CD4-positive, alpha-beta T cell treated with Interleukin-6 at 100 ng/mL for 8 hours (primary cell): ENCODE results near the gene TRAF5.
"Not testable (repeated sequence)": the region's sequence is repeated elsewhere in the genome, so short reads cannot be mapped to it uniquely, and the experiment has no call there.

ENCODE experiments used
- DNase-seq: peaks from one replicate; pipeline ENCODE4 v3.0.0-alpha.2; 2020; ENCODE audit warnings: mixed read lengths, low spot score

Gene TRAF5

GRCh38 chr1:211378844-211379243 is 52.2 kb downstream of the TRAF5 start:
- no peak for DNase-seq

- DNase-seq, result no peak
Measured at GRCh38 chr1:211379446-211379845, 52.8 kb downstream of the TRAF5 start.

GRCh38 chr1:211381481-211382181 is 55.0 kb downstream of the TRAF5 start:
- DNase-seq, result no peak

- no peak for DNase-seq
Measured at GRCh38 chr1:211382182-211382713, 55.6 kb downstream of the TRAF5 start.

- DNase-seq, result peak; percentile 77
Measured at GRCh38 chr1:211382714-211383480, 56.3 kb downstream of the TRAF5 start.

- no peak for DNase-seq
Measured at GRCh38 chr1:211384524-211384923, 57.9 kb downstream of the TRAF5 start.

- DNase-seq, result no peak
Measured at GRCh38 chr1:211386921-211387320, 60.3 kb downstream of the TRAF5 start.

- DNase-seq, result not testable (repeated sequence)
Measured at GRCh38 chr1:211390829-211391228, 64.2 kb downstream of the TRAF5 start.

- DNase-seq, result no peak
Measured at GRCh38 chr1:211393203-211393602, 66.6 kb downstream of the TRAF5 start.

- DNase-seq, result not testable (repeated sequence)
Measured at GRCh38 chr1:211398266-211398930, 71.8 kb downstream of the TRAF5 start.

GRCh38 chr1:211399851-211400393 is 73.3 kb downstream of the TRAF5 start:
- DNase-seq, result not testable (repeated sequence)

- DNase-seq, result not testable (repeated sequence)
Measured at GRCh38 chr1:211401751-211402150, 75.1 kb downstream of the TRAF5 start.

GRCh38 chr1:211406086-211406485 is 79.5 kb downstream of the TRAF5 start:
- DNase-seq, result not testable (repeated sequence)

GRCh38 chr1:211407749-211408148 is 81.1 kb downstream of the TRAF5 start:
- peak; percentile 11 for DNase-seq

- no peak for DNase-seq
Measured at GRCh38 chr1:211411639-211412038, 85.0 kb downstream of the TRAF5 start.

GRCh38 chr1:211415700-211416099 is 89.1 kb downstream of the TRAF5 start:
- DNase-seq, result no peak

GRCh38 chr1:211416246-211416627 is 89.6 kb downstream of the TRAF5 start:
- peak; percentile 11 for DNase-seq

GRCh38 chr1:211416628-211417323 is 90.1 kb downstream of the TRAF5 start:
- DNase-seq, result peak; percentile 7

- no peak for DNase-seq
Measured at GRCh38 chr1:211420389-211420788, 93.8 kb downstream of the TRAF5 start.

- no peak for DNase-seq
Measured at GRCh38 chr1:211420845-211421454, 94.3 kb downstream of the TRAF5 start.

- DNase-seq, result no peak
Measured at GRCh38 chr1:211424018-211424417, 97.4 kb downstream of the TRAF5 start.
